ENCODE data around the gene SNAPC1.

The SNAPC1 gene

DNA sequence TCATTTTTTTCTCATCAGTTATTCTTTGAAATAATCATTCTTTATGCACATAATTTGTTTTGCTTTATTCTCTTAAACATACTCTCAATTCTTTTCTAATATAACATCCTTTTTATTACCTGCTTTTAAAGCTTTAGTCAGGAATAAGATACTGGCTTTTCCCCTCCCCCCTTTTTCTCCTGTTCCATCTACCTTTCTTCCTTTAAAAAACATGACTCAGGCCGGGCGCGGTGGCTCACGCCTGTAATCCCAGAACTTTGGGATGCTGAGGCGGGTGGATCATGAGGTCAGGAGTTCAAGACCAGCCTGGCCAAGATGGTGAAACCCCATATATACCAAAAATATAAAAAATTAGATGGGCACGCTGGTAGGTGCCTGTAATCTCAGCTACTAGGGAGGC is 41.5 kb upstream of the SNAPC1 start:
- no peak overlapping the region for H3K4me3 ChIP-seq (ENCODE audit: low read depth, low read length)
- TF ChIP-seq, protein P1, sequence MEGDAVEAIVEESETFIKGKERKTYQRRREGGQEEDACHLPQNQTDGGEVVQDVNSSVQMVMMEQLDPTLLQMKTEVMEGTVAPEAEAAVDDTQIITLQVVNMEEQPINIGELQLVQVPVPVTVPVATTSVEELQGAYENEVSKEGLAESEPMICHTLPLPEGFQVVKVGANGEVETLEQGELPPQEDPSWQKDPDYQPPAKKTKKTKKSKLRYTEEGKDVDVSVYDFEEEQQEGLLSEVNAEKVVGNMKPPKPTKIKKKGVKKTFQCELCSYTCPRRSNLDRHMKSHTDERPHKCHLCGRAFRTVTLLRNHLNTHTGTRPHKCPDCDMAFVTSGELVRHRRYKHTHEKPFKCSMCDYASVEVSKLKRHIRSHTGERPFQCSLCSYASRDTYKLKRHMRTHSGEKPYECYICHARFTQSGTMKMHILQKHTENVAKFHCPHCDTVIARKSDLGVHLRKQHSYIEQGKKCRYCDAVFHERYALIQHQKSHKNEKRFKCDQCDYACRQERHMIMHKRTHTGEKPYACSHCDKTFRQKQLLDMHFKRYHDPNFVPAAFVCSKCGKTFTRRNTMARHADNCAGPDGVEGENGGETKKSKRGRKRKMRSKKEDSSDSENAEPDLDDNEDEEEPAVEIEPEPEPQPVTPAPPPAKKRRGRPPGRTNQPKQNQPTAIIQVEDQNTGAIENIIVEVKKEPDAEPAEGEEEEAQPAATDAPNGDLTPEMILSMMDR (IDR thresholded peaks at IDR 0.05; ENCODE audit: insufficient read depth, low read depth, low read length, missing control alignments) = no peak
- DNase-seq (ENCODE audit: low read depth) = no peak

- no peak for DNase-seq (ENCODE audit: low read depth)
- H3K4me3 ChIP-seq (ENCODE audit: low read depth, low read length) = no peak overlapping the region
- TF ChIP-seq, protein P1 (IDR thresholded peaks at IDR 0.05; ENCODE audit: insufficient read depth, low read depth, low read length, missing control alignments) = no peak
Observed at GRCh38 chr14:61724133-61724532, 38.1 kb upstream of the SNAPC1 start.

GRCh38 chr14:61726778-61727658 is 35.2 kb upstream of the SNAPC1 start:
- no peak overlapping the region for H3K4me3 ChIP-seq (ENCODE audit: low read depth, low read length)
- TF ChIP-seq, protein P1 (IDR thresholded peaks at IDR 0.05; ENCODE audit: insufficient read depth, low read depth, low read length, missing control alignments) = no peak
- no peak for DNase-seq (ENCODE audit: low read depth)

- DNase-seq (ENCODE audit: low read depth) = no peak
- no peak overlapping the region for H3K4me3 ChIP-seq (ENCODE audit: low read depth, low read length)
- TF ChIP-seq, protein P1 (IDR thresholded peaks at IDR 0.05; ENCODE audit: insufficient read depth, low read depth, low read length, missing control alignments) = peak; percentile 16
Observed at GRCh38 chr14:61730756-61731373, 31.4 kb upstream of the SNAPC1 start.

GRCh38 chr14:61733972-61734371 is 28.2 kb upstream of the SNAPC1 start:
- TF ChIP-seq, protein P1 (IDR thresholded peaks at IDR 0.05; ENCODE audit: insufficient read depth, low read depth, low read length, missing control alignments) = no peak
- DNase-seq (ENCODE audit: low read depth) = no peak
- H3K4me3 ChIP-seq (ENCODE audit: low read depth, low read length) = no peak overlapping the region

- no peak overlapping the region for H3K4me3 ChIP-seq (ENCODE audit: low read depth, low read length)
- no peak for DNase-seq (ENCODE audit: low read depth)
- TF ChIP-seq, protein P1 (IDR thresholded peaks at IDR 0.05; ENCODE audit: insufficient read depth, low read depth, low read length, missing control alignments) = no peak
Observed at GRCh38 chr14:61736751-61737150, 25.5 kb upstream of the SNAPC1 start.

Measured in GM12865 (cell line).